ENCODE data around the gene MCU. TPM values are rescaled to one million over a fixed set of nuclear protein-coding genes. Genes with fewer than 3 reads are reported as not detected.
"Not testable (repeated sequence)": the region's sequence is repeated elsewhere in the genome, so short reads cannot be mapped to it uniquely, and the experiment has no call there.

Gene MCU
- polyA plus RNA-seq, 1 donor from 2014 or later, result 22.9 TPM

DNA sequence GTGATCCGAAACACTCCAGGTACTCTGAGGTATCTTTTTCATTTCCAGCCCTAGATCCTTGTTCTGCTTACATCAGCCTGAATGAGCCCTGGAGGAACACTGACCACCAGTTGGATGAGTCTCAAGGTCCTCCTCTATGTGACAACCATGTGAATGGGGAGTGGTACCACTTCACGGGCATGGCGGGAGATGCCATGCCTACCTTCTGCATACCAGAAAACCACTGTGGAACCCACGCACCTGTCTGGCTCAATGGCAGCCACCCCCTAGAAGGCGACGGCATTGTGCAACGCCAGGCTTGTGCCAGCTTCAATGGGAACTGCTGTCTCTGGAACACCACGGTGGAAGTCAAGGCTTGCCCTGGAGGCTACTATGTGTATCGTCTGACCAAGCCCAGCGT, 206.7 kb downstream of the MCU start:
- Histone ChIP-seq H3K27ac (ENCODE audit: low read length) (no peak overlapping the region), H3K9ac (ENCODE audit: low read length) (no peak overlapping the region), H4K20me1 (ENCODE audit: insufficient read depth) (no peaks in the 10 kb centered on the region), H3K27me3 (ENCODE audit: insufficient read depth, low read depth, low read length) (no peaks in the 10 kb centered on the region), H3K79me2 (replicated peaks; ENCODE audit: insufficient read depth, low read length) (no peaks in the 10 kb centered on the region), H3K4me2 (ENCODE audit: low read length) (no peak overlapping the region), H2AFZ (ENCODE audit: low read depth, low read length) (no peak overlapping the region), H3K9me3 (ENCODE audit: low read length) (no peaks in the 10 kb centered on the region), H3F3A (ENCODE audit: insufficient read depth, low read length, poor library complexity, severe bottlenecking) (no peaks in the 10 kb centered on the region), H3K9me2 (ENCODE audit: insufficient read depth, low read length) (no peaks in the 10 kb centered on the region), H3K4me3 (ENCODE audit: low read length) (no peak overlapping the region), H3K36me3 (ENCODE audit: insufficient read depth, low read length) (no peaks in the 10 kb centered on the region)
- TF ChIP-seq, protein P1, sequence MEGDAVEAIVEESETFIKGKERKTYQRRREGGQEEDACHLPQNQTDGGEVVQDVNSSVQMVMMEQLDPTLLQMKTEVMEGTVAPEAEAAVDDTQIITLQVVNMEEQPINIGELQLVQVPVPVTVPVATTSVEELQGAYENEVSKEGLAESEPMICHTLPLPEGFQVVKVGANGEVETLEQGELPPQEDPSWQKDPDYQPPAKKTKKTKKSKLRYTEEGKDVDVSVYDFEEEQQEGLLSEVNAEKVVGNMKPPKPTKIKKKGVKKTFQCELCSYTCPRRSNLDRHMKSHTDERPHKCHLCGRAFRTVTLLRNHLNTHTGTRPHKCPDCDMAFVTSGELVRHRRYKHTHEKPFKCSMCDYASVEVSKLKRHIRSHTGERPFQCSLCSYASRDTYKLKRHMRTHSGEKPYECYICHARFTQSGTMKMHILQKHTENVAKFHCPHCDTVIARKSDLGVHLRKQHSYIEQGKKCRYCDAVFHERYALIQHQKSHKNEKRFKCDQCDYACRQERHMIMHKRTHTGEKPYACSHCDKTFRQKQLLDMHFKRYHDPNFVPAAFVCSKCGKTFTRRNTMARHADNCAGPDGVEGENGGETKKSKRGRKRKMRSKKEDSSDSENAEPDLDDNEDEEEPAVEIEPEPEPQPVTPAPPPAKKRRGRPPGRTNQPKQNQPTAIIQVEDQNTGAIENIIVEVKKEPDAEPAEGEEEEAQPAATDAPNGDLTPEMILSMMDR (IDR thresholded peaks at IDR 0.05; ENCODE audit: poor library complexity, severe bottlenecking), result no peak
- TF ChIP-seq, protein P2, sequence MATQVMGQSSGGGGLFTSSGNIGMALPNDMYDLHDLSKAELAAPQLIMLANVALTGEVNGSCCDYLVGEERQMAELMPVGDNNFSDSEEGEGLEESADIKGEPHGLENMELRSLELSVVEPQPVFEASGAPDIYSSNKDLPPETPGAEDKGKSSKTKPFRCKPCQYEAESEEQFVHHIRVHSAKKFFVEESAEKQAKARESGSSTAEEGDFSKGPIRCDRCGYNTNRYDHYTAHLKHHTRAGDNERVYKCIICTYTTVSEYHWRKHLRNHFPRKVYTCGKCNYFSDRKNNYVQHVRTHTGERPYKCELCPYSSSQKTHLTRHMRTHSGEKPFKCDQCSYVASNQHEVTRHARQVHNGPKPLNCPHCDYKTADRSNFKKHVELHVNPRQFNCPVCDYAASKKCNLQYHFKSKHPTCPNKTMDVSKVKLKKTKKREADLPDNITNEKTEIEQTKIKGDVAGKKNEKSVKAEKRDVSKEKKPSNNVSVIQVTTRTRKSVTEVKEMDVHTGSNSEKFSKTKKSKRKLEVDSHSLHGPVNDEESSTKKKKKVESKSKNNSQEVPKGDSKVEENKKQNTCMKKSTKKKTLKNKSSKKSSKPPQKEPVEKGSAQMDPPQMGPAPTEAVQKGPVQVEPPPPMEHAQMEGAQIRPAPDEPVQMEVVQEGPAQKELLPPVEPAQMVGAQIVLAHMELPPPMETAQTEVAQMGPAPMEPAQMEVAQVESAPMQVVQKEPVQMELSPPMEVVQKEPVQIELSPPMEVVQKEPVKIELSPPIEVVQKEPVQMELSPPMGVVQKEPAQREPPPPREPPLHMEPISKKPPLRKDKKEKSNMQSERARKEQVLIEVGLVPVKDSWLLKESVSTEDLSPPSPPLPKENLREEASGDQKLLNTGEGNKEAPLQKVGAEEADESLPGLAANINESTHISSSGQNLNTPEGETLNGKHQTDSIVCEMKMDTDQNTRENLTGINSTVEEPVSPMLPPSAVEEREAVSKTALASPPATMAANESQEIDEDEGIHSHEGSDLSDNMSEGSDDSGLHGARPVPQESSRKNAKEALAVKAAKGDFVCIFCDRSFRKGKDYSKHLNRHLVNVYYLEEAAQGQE (IDR thresholded peaks at IDR 0.05; ENCODE audit: borderline replicate concordance), result no peak
- no peak for TF ChIP-seq TAF1 (IDR thresholded peaks at IDR 0.05; ENCODE audit: low read depth)
- no peak for TF ChIP-seq EP300 (conservative IDR thresholded peaks at IDR 0.05; ENCODE audit: poor library complexity, severe bottlenecking)
- no peak for TF ChIP-seq MXI1 (conservative IDR thresholded peaks at IDR 0.05; ENCODE audit: poor library complexity, severe bottlenecking)
- no peak for TF ChIP-seq SMC3 (conservative IDR thresholded peaks at IDR 0.05; ENCODE audit: poor library complexity)
- TF ChIP-seq RAD21 (conservative IDR thresholded peaks at IDR 0.05), result no peak
- TF ChIP-seq EZH2 (IDR thresholded peaks at IDR 0.05; ENCODE audit: borderline replicate concordance, insufficient read depth, low read length, poor library complexity, severe bottlenecking), result no peak
- TF ChIP-seq POLR2AphosphoS5 (IDR thresholded peaks at IDR 0.05), result no peak

DNA sequence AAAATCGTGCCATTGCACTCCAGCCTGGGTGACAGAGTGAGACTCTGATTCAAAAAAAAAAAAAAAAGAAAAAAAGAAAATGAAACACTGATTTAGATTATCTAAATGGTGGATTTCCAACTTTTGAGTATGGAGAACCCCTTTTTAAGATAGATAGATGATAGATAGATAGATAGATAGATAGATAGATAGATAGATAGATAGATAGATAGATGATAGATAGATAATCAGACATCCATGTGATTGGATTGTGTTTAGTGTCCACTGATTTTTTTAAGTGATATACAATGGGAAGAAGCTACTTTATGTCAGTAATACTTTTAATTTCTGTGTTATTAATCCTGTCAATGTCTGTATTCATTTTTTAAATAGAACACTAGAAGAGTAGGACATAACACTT, 207.6 kb downstream of the MCU start:
- H3F3A ChIP-seq (ENCODE audit: insufficient read depth, low read length, poor library complexity, severe bottlenecking), result no peaks in the 10 kb centered on the region

DNA sequence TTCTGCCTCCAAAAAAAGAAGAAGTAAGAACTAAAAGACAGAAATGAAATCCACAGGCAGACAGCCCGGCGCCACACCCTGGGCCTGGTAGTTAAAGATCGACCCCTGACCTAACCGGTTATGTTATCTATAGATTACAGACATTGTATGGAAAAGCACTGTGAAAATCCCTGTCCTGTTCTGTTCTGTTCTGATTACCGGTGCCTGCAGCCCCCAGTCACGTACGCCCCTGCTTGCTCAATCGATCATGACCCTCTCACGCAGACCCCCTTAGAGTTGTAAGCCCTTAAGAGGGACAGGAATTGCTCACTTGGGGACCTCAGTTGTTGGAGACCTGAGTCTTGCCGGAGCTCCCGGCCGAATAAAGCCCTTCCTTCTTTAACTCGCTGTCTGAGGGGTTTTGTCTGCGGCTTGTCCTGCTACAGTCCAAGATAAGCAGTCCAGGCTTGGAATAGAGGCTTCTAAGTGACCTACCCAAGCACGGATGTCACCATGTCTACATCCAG, 212.1 kb downstream of the MCU start:
- H3K27ac ChIP-seq (ENCODE audit: low read length); H3K27me3 ChIP-seq (ENCODE audit: insufficient read depth, low read depth, low read length); H3K79me2 ChIP-seq (replicated peaks; ENCODE audit: insufficient read depth, low read length); H2AFZ ChIP-seq (ENCODE audit: low read depth, low read length); H3F3A ChIP-seq (ENCODE audit: insufficient read depth, low read length, poor library complexity, severe bottlenecking); H3K9ac ChIP-seq (ENCODE audit: low read length); H4K20me1 ChIP-seq (ENCODE audit: insufficient read depth); H3K9me3 ChIP-seq (ENCODE audit: low read length); H3K4me2 ChIP-seq (ENCODE audit: low read length); H3K4me3 ChIP-seq (ENCODE audit: low read length); H3K9me2 ChIP-seq (ENCODE audit: insufficient read depth, low read length); H3K36me3 ChIP-seq (ENCODE audit: insufficient read depth, low read length): not testable (repeated sequence)

More for the DNA sequence above, 207.6 kb downstream of the MCU start:
- H3K4me3 ChIP-seq (ENCODE audit: low read length), result no peak overlapping the region
- no peak overlapping the region for H2AFZ ChIP-seq (ENCODE audit: low read depth, low read length)
- H3K9ac ChIP-seq (ENCODE audit: low read length), result no peak overlapping the region
- H3K27ac ChIP-seq (ENCODE audit: low read length), result no peak overlapping the region
- no peaks in the 10 kb centered on the region for H3K27me3 ChIP-seq (ENCODE audit: insufficient read depth, low read depth, low read length)
- H4K20me1 ChIP-seq (ENCODE audit: insufficient read depth), result no peaks in the 10 kb centered on the region
- H3K9me2 ChIP-seq (ENCODE audit: insufficient read depth, low read length), result no peaks in the 10 kb centered on the region
- no peak overlapping the region for H3K4me2 ChIP-seq (ENCODE audit: low read length)
- TF ChIP-seq EZH2 (IDR thresholded peaks at IDR 0.05; ENCODE audit: borderline replicate concordance, insufficient read depth, low read length, poor library complexity, severe bottlenecking) (no peak), MXI1 (conservative IDR thresholded peaks at IDR 0.05; ENCODE audit: poor library complexity, severe bottlenecking) (no peak), POLR2AphosphoS5 (IDR thresholded peaks at IDR 0.05) (no peak)
- TF ChIP-seq, protein P2 (IDR thresholded peaks at IDR 0.05; ENCODE audit: borderline replicate concordance), result no peak
- no peaks in the 10 kb centered on the region for H3K9me3 ChIP-seq (ENCODE audit: low read length)
- H3K36me3 ChIP-seq (ENCODE audit: insufficient read depth, low read length), result no peaks in the 10 kb centered on the region
- H3K79me2 ChIP-seq (replicated peaks; ENCODE audit: insufficient read depth, low read length), result no peaks in the 10 kb centered on the region

Data from neural cell (in vitro differentiated cells).